ENCODE measurements around the gene AFG3L2. TPM values are rescaled to one million over a fixed set of nuclear protein-coding genes. Genes with fewer than 3 reads are reported as not detected.

AFG3L2 gene
- total RNA-seq, 1 donor from 2014 or later, result 46.7 TPM

GRCh38 chr18:12329125-12329698 lies 47.8 kb downstream of the AFG3L2 start:
- no peak overlapping the region for H3K9ac ChIP-seq (ENCODE audit: low read length)
- H4K20me1 ChIP-seq (ENCODE audit: insufficient read depth, low read length), result peaks cover 76% of the 10 kb centered on the region
- H3K9me3 ChIP-seq (ENCODE audit: insufficient read depth, low read depth, low read length), result no peaks in the 10 kb centered on the region
- H3K27ac Mint-ChIP-seq (ENCODE audit: unreplicated experiment), result no peak overlapping the region
- H3K4me1 ChIP-seq (ENCODE audit: insufficient read depth, low read length), result peaks cover 3% of the 10 kb centered on the region
- no peak overlapping the region for H3K4me2 ChIP-seq (ENCODE audit: low read length)
- no peak overlapping the region for H3K4me3 Mint-ChIP-seq (ENCODE audit: unreplicated experiment)
- no peaks in the 10 kb centered on the region for H3K27me3 ChIP-seq (ENCODE audit: insufficient read depth, low read length)
- no peaks in the 10 kb centered on the region for H3K27me3 Mint-ChIP-seq (ENCODE audit: low read depth, unreplicated experiment)
- H3K27ac ChIP-seq (ENCODE audit: low read depth, low read length), result no peak overlapping the region
- H3K4me1 Mint-ChIP-seq (ENCODE audit: low read depth, unreplicated experiment), result peaks cover 15% of the 10 kb centered on the region
- H2AFZ ChIP-seq (ENCODE audit: low read depth, low read length), result no peak overlapping the region
- peaks cover 23% of the 10 kb centered on the region for H3K36me3 ChIP-seq (ENCODE audit: insufficient read depth, low read length)
- peaks cover 22% of the 10 kb centered on the region for H3K36me3 Mint-ChIP-seq (ENCODE audit: low read depth, unreplicated experiment)
- FAIRE-seq (no peak), DNase-seq (ENCODE audit: low read depth) (no peak)
- no peak overlapping the region for H3K4me3 ChIP-seq (ENCODE audit: insufficient read depth, low read depth, low read length)
- H3K9me3 Mint-ChIP-seq (ENCODE audit: unreplicated experiment), result no peaks in the 10 kb centered on the region
- TF ChIP-seq CTCF (IDR thresholded peaks at IDR 0.05; ENCODE audit: insufficient read depth, low read depth, low read length), result no peak
- TF ChIP-seq EZH2 (IDR thresholded peaks at IDR 0.05; ENCODE audit: insufficient read depth, low read length), result no peak
- peaks cover 24% of the 10 kb centered on the region for H3K79me2 ChIP-seq (ENCODE audit: insufficient read depth, low read length)

DNA sequence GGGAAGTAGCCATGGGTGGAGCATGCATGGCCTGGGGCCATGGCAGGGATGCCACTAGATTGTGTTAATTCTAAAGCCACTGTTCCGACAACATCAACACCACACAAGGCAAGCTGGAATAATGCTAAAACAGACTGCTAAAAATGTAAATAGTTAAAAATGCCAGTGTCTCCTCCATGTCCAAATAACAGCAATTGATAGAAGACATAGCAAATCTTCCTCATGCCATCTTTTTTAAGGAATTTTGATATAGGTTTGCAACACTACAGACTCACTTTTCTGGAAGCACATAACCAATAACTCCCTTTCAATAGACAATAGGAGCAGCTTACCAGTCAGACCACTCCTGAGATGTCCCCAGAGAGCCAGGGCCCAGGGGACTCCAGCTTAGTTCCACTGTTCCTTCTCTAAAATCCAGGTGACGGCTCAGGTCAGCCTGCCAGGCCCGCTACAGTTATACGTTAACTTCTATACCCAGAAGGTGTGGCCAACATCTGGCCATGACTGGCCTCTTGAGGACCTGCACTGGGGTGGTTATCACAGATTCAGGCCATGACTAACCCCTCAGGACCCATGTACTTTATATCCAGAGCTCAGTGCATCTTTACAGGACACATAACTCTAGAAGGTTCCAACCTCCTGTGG lies 48.7 kb downstream of the AFG3L2 start:
- Histone ChIP-seq H3K79me2 (ENCODE audit: insufficient read depth, low read length) (peaks cover 29% of the 10 kb centered on the region), H3K36me3 (ENCODE audit: insufficient read depth, low read length) (peaks cover 23% of the 10 kb centered on the region), H3K9me3 (ENCODE audit: insufficient read depth, low read depth, low read length) (no peaks in the 10 kb centered on the region), H3K4me3 (ENCODE audit: insufficient read depth, low read depth, low read length) (no peak overlapping the region), H3K27ac (ENCODE audit: low read depth, low read length) (no peak overlapping the region), H3K4me2 (ENCODE audit: low read length) (no peak overlapping the region), H2AFZ (ENCODE audit: low read depth, low read length) (no peak overlapping the region), H3K4me1 (ENCODE audit: insufficient read depth, low read length) (peaks cover 3% of the 10 kb centered on the region), H4K20me1 (ENCODE audit: insufficient read depth, low read length) (peaks cover 72% of the 10 kb centered on the region), H3K27me3 (ENCODE audit: insufficient read depth, low read length) (no peaks in the 10 kb centered on the region), H3K9ac (ENCODE audit: low read length) (no peak overlapping the region)
- Mint-ChIP-seq H3K4me3 (ENCODE audit: unreplicated experiment) (no peak overlapping the region), H3K9me3 (ENCODE audit: unreplicated experiment) (no peaks in the 10 kb centered on the region), H3K36me3 (ENCODE audit: low read depth, unreplicated experiment) (peaks cover 16% of the 10 kb centered on the region), H3K27me3 (ENCODE audit: low read depth, unreplicated experiment) (no peaks in the 10 kb centered on the region), H3K4me1 (ENCODE audit: low read depth, unreplicated experiment) (peaks cover 13% of the 10 kb centered on the region), H3K27ac (ENCODE audit: unreplicated experiment) (peak overlapping the region; percentile 26)
- TF ChIP-seq CTCF (IDR thresholded peaks at IDR 0.05; ENCODE audit: insufficient read depth, low read depth, low read length) (no peak), EZH2 (IDR thresholded peaks at IDR 0.05; ENCODE audit: insufficient read depth, low read length) (no peak)
- no peak for DNase-seq (ENCODE audit: low read depth)
- no peak for FAIRE-seq

Measured in astrocyte (in vitro differentiated cells and primary cell).